HEK293 (cell line): ENCODE measurements around the gene HDAC7.

Source experiments
- CTCF ChIA-PET: fragments of 350-600 bp; formaldehyde crosslinking; extraction: SDS; loops from one replicate; lab custom pipeline; 2021; ENCODE audit warnings: antibody characterized with exemption; lab: Yijun Ruan, JAX
- POLR2A ChIA-PET: fragments of 300-600 bp; formaldehyde crosslinking; extraction: SDS; loops from one replicate; lab custom pipeline; 2020; ENCODE audit warnings: antibody characterized with exemption, inconsistent platforms; lab: Yijun Ruan, JAX
- H3K27ac ChIP-seq: fragments of 200-500 bp; sonication (Bioruptor generic); 2 replicates; pipeline ENCODE4 v1.5.1; 2014; ENCODE audit warnings: low read depth, low read length, control low read depth, inconsistent platforms; ENCODE audit errors: extremely low read depth
- H3K36me3 ChIP-seq, 2 experiments: fragments of 200-500 bp in 1 of 2; sonication (Bioruptor generic) in 1 of 2; 1 replicate in 1 of 2; 2 replicates in 1 of 2; pipeline ENCODE4 v1.5.1; 2014 to 2017; ENCODE audit warnings: inconsistent platforms in 2 of 2, low read length in 2 of 2; ENCODE audit not compliant: control insufficient read depth in 2 of 2, insufficient read depth in 1 of 2
- H3K4me1 ChIP-seq: fragments of 200-500 bp; sonication (Bioruptor generic); 2 replicates; pipeline ENCODE4 v1.5.1; 2014; ENCODE audit warnings: mild to moderate bottlenecking, low read length, inconsistent platforms; ENCODE audit not compliant: control insufficient read depth, insufficient read depth
- H3K4me3 ChIP-seq: 2 replicates; pipeline ENCODE4 v1.5.1; 2011; ENCODE audit warnings: low read depth, mild to moderate bottlenecking, control low read depth, low read length, moderate library complexity
- H3K9me3 ChIP-seq: fragments of 200-500 bp; sonication (Bioruptor generic); 2 replicates; pipeline ENCODE4 v1.5.1; 2014; ENCODE audit warnings: low read depth, low read length, inconsistent platforms; ENCODE audit not compliant: control insufficient read depth, insufficient read depth
- FEZF1 ChIP-seq: fragments of 450-650 bp; formaldehyde crosslinking; IDR thresholded peaks from 2 replicates; pipeline ENCODE4 v1.5.1; 2016; ENCODE audit warnings: missing biosample characterization, missing genetic modification characterization
- GLIS1 ChIP-seq: fragments of 450-650 bp; formaldehyde crosslinking; IDR thresholded peaks from 2 replicates; pipeline ENCODE4 v1.5.1; 2016; ENCODE audit warnings: missing biosample characterization, missing genetic modification characterization
- KLF1 ChIP-seq: fragments of 450-650 bp; formaldehyde crosslinking; IDR thresholded peaks from 2 replicates; pipeline ENCODE4 v1.5.1; 2016; ENCODE audit warnings: missing biosample characterization, missing genetic modification characterization
- MEIS1 ChIP-seq: sonication (generic); formaldehyde crosslinking; IDR thresholded peaks from 2 replicates; pipeline ENCODE4 v1.8.1; 2022; ENCODE audit warnings: missing genetic modification reagents, mild to moderate bottlenecking, borderline replicate concordance
- ZBTB17 ChIP-seq: fragments of 450-650 bp; formaldehyde crosslinking; IDR thresholded peaks from 2 replicates; pipeline ENCODE4 v1.5.1; 2016; ENCODE audit warnings: missing biosample characterization, missing genetic modification characterization
- ZNF140 ChIP-seq: fragments of 450-650 bp; formaldehyde crosslinking; IDR thresholded peaks from 2 replicates; pipeline ENCODE4 v1.5.1; 2016; ENCODE audit warnings: missing biosample characterization, missing genetic modification characterization
- ZNF174 ChIP-seq: fragments of 450-650 bp; formaldehyde crosslinking; IDR thresholded peaks from 2 replicates; pipeline ENCODE4 v1.5.0; 2017; ENCODE audit warnings: missing biosample characterization, mild to moderate bottlenecking, missing genetic modification characterization
- ZNF184 ChIP-seq: fragments of 450-650 bp; IDR thresholded peaks from 2 replicates; pipeline ENCODE4 v1.5.1; 2018; ENCODE audit warnings: missing biosample characterization, mild to moderate bottlenecking, missing genetic modification characterization
- ZNF202 ChIP-seq: fragments of 450-650 bp; formaldehyde crosslinking; IDR thresholded peaks from 2 replicates; pipeline ENCODE4 v1.5.1; 2016; ENCODE audit warnings: missing biosample characterization, missing genetic modification characterization, borderline replicate concordance
- ZNF221 ChIP-seq: fragments of 450-650 bp; formaldehyde crosslinking; IDR thresholded peaks from 2 replicates; pipeline ENCODE4 v1.5.1; 2017; ENCODE audit warnings: missing biosample characterization, missing genetic modification characterization, borderline replicate concordance
- ZNF350 ChIP-seq: fragments of 450-650 bp; formaldehyde crosslinking; IDR thresholded peaks from 2 replicates; pipeline ENCODE4 v1.5.0; 2017; ENCODE audit warnings: missing biosample characterization, mild to moderate bottlenecking, missing genetic modification characterization
- ZNF658 ChIP-seq: fragments of 450-650 bp; formaldehyde crosslinking; IDR thresholded peaks from 2 replicates; pipeline ENCODE4; 2016; ENCODE audit warnings: missing biosample characterization, missing genetic modification characterization
- ZNF707 ChIP-seq: fragments of 450-650 bp; formaldehyde crosslinking; IDR thresholded peaks from 2 replicates; pipeline ENCODE4 v1.5.1; 2016; ENCODE audit warnings: missing biosample characterization, missing genetic modification characterization
- ZNF776 ChIP-seq: fragments of 450-650 bp; formaldehyde crosslinking; IDR thresholded peaks from 2 replicates; pipeline ENCODE4 v1.5.0; 2017; ENCODE audit warnings: missing biosample characterization, missing genetic modification characterization, borderline replicate concordance
- TF ChIP-seq, protein P1 (sequence below): fragments of 450-650 bp; formaldehyde crosslinking; IDR thresholded peaks from 2 replicates; pipeline ENCODE4 v1.5.1; 2016; ENCODE audit warnings: missing biosample characterization, missing genetic modification characterization
- TF ChIP-seq, protein P2 (sequence below): fragments of 450-650 bp; formaldehyde crosslinking; IDR thresholded peaks from 2 replicates; pipeline ENCODE4 v1.5.1; 2017; ENCODE audit warnings: missing biosample characterization, missing genetic modification characterization

The HDAC7 gene

DNA sequence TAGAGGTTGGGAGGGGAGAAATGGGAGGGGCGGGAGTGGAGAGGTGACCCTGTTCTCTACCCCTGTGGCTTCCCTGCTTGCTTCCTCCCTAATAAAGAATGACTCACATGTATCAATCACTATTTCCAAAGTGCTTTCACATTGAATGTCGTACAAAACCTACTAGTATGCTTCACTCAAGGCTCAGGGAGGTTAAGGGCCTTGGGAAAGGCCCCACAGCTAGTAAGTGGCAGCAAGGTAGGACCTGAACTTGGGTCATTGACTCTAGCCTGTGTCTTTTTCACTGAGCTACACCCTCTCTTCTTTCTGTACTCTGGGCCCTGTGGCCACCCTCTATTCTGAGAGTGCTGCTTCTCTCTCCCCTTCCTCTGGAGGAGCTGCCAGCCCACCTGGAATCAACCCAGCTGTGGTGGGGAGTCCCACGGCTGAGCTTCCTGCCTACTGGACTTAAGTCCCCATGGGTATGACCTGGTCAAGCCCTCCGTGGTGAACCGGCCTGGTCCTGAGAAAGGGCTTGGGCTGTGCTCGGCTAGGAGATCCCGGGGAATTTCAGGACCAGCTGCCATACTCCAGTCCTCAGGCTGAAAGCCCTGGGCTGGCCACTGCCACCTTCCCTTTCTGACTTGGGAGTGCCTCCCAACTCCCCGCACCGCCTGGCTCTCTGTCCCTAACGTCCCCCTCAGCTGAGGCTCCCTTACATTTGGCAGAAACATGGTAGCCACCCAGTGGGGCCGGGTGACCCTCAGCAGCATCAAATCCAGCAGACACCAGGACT lies 33.6 kb downstream of the HDAC7 start:
- no peak overlapping the region for H3K27ac ChIP-seq
- CTCF ChIA-PET, result interaction anchor here (0.6 to 10.6 kb wide), 5 partner anchors 42 to 68 kb away, joined by 3 to 112 read pairs (median 3); no protein-coding TSS in a partner anchor
- no peak for TF ChIP-seq ZNF350 (tag by site-specific recombination)
- no peak for TF ChIP-seq KLF1
- TF ChIP-seq GLIS1, result no peak
- TF ChIP-seq ZNF658 (tag by site-specific recombination), result no peak
- no peak for TF ChIP-seq ZBTB17 (tag by site-specific recombination)
- TF ChIP-seq, protein P1, sequence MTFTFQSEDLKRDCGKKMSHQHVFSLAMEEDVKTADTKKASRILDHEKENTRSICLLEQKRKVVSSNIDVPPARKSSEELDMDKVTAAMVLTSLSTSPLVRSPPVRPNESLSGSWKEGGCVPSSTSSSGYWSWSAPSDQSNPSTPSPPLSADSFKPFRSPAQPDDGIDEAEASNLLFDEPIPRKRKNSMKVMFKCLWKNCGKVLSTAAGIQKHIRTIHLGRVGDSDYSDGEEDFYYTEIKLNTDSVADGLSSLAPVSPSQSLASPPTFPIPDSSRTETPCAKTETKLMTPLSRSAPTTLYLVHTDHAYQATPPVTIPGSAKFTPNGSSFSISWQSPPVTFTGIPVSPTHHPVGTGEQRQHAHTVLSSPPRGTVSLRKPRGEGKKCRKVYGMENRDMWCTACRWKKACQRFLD (tag by site-specific recombination), result no peak
- TF ChIP-seq ZNF707 (tag by site-specific recombination), result no peak
- TF ChIP-seq ZNF202 (tag by site-specific recombination), result no peak
- TF ChIP-seq MEIS1 (CRISPR knock-in tag), result no peak
- TF ChIP-seq FEZF1 (tag by site-specific recombination), result no peak
- TF ChIP-seq ZNF184, result no peak
- H3K36me3 ChIP-seq, result peaks cover 3 to 97% of the 10 kb centered on the region in 2 experiments; a peak in 2 of 3 replicates
- no peaks in the 10 kb centered on the region for H3K4me1 ChIP-seq
- POLR2A ChIA-PET, result no interaction called here
- no peak overlapping the region for H3K4me3 ChIP-seq
- H3K9me3 ChIP-seq, result no peaks in the 10 kb centered on the region

DNA sequence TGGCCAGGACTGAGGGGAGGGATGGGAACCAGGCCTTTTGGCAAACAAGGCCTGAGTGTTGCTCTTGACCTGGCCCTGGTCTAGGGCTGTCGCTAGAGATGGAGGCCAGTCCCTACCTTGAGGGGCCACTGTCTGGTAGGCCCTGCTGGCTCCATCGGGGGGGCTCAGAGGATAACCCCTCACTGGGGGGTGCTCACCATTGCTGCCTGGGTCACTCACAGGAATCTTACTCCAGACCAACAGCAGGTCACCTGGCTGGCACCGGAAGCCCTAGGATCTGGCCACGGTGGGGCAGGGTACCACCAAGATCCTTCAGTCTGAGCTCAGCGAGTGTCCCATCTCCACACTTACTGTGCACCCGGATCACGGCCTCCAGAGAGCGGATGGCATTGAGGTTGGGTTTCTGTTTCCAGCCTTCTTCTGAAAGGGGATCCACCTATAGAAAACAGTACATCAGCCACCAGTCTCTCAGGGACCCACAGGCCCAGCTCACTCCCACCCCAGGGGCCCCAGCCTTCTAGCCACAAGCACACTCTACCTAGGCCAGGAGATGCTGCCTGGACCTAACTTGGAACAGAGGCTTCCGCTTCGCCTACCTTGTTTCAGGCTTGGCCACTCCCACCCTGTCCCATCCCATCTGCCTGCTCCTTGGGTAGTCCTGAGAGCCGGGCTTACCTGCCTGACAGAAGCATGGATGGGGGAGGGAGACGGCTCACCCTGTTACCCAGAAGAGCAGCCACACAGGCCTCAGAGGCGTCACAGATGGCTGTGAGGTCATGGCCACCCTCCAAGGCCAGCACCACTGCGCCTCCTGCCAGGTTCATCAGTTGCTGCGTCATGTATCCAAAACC lies 34.4 kb downstream of the HDAC7 start:
- ChIA-PET CTCF (interaction anchor here (0.8 to 10.6 kb wide), 6 partner anchors 43 to 70 kb away, joined by 3 to 112 read pairs (median 3); no protein-coding TSS in a partner anchor), POLR2A (interaction anchor here (0.7 kb wide), 1 partner anchor 52 kb away, joined by 4 read pairs; no protein-coding TSS in a partner anchor)
- no peaks in the 10 kb centered on the region for H3K4me1 ChIP-seq
- peaks cover 3 to 89% of the 10 kb centered on the region in 2 experiments; a peak in 2 of 3 replicates for H3K36me3 ChIP-seq
- no peak for TF ChIP-seq ZNF776 (tag by site-specific recombination)
- TF ChIP-seq ZNF221, result no peak
- no peak for TF ChIP-seq ZNF174 (tag by site-specific recombination)
- TF ChIP-seq, protein P2, sequence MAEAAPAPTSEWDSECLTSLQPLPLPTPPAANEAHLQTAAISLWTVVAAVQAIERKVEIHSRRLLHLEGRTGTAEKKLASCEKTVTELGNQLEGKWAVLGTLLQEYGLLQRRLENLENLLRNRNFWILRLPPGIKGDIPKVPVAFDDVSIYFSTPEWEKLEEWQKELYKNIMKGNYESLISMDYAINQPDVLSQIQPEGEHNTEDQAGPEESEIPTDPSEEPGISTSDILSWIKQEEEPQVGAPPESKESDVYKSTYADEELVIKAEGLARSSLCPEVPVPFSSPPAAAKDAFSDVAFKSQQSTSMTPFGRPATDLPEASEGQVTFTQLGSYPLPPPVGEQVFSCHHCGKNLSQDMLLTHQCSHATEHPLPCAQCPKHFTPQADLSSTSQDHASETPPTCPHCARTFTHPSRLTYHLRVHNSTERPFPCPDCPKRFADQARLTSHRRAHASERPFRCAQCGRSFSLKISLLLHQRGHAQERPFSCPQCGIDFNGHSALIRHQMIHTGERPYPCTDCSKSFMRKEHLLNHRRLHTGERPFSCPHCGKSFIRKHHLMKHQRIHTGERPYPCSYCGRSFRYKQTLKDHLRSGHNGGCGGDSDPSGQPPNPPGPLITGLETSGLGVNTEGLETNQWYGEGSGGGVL, result no peak
- TF ChIP-seq ZNF140, result no peak
- no peak overlapping the region for H3K4me3 ChIP-seq
- H3K27ac ChIP-seq, result no peak overlapping the region
- H3K9me3 ChIP-seq, result no peaks in the 10 kb centered on the region
